Measurements from ENCODE around the gene KNSTRN. TPM values are rescaled to one million over a fixed set of nuclear protein-coding genes. Genes with fewer than 3 reads are reported as not detected.

KNSTRN gene
- total and polyA plus RNA-seq, 2 donors (not counting 3 experiments of a cell fraction or from before 2014, with no cell fraction given): 24.4 to 61.4 TPM

- no peaks in the 10 kb centered on the region for H3K9me3 ChIP-seq (replicated peaks; ENCODE audit: control insufficient read depth, insufficient read depth, low read length)
- intact Hi-C loops (cut with micrococcal nuclease) (no loop called here), dilution Hi-C loops (cut with MboI; ENCODE audit: extremely low pct_ligation_motif_present, low sequenced_read_pairs) (no loop called here)
- no peaks in the 10 kb centered on the region for H3K36me3 ChIP-seq (ENCODE audit: control insufficient read depth in 2 of 2, extremely low read depth in 1 of 2, insufficient read depth in 2 of 2, low read length in 2 of 2)
- no peaks in the 10 kb centered on the region for H4K20me1 ChIP-seq (replicated peaks; ENCODE audit: control insufficient read depth, extremely low read depth, insufficient read depth, low read length)
- no TSS peak for BruUV-seq (replicated peaks)
- FAIRE-seq (peak; percentile 75), DNase-seq (ENCODE audit: low read depth, low spot score) (peak; percentile 75)
- peak overlapping the region; percentile 77 for H2AFZ ChIP-seq (ENCODE audit: low read depth, low read length)
- no peak overlapping the region for H3K9ac ChIP-seq (replicated peaks; ENCODE audit: extremely low read depth, insufficient read depth, low read length)
- H3K4me1 ChIP-seq (ENCODE audit: control insufficient read depth, extremely low read depth, insufficient read depth, low read length): peaks cover 19% of the 10 kb centered on the region
- ChIA-PET CTCF (interaction anchor here (1.7 kb wide), 1 partner anchor 57 kb away, joined by 5 read pairs; the partner anchor contains the start of gene INAFM2), POLR2A (no interaction called here)
- H3K4me3 ChIP-seq (replicated peaks in 1 of 3; ENCODE audit: insufficient read depth in 1 of 3, low read depth in 1 of 3, low read length in 3 of 3): no peak overlapping the region
- no peak overlapping the region for H3K27ac ChIP-seq (ENCODE audit: insufficient read depth, low read depth, low read length)
- TF ChIP-seq FOS (IDR thresholded peaks at IDR 0.05; ENCODE audit: borderline replicate concordance, insufficient read depth, low read length) (peak; percentile 9), GATA2 (IDR thresholded peaks at IDR 0.05; ENCODE audit: insufficient read depth, insufficient read length, low read depth, low read length) (no peak)
- H3K4me2 ChIP-seq (ENCODE audit: insufficient read depth, low read length): peak overlapping the region; percentile 10
- no peaks in the 10 kb centered on the region for H3K27me3 ChIP-seq (ENCODE audit: control insufficient read depth in 2 of 2, insufficient read depth in 2 of 2, low read length in 2 of 2)
- H3K9me1 ChIP-seq (replicated peaks; ENCODE audit: control insufficient read depth, extremely low read depth, insufficient read depth, low read length): no peaks in the 10 kb centered on the region
- peaks cover 20% of the 10 kb centered on the region for H3K79me2 ChIP-seq (ENCODE audit: control insufficient read depth, insufficient read depth, low read length)
These were observed 2.7 kb upstream of the KNSTRN start for GRCh38 chr15:40379853-40380252.

GRCh38 chr15:40380636-40381035, 1.9 kb upstream of the KNSTRN start:
- Histone ChIP-seq H3K79me2 (ENCODE audit: control insufficient read depth, insufficient read depth, low read length) (peaks cover 28% of the 10 kb centered on the region), H4K20me1 (replicated peaks; ENCODE audit: control insufficient read depth, extremely low read depth, insufficient read depth, low read length) (no peaks in the 10 kb centered on the region), H3K9me3 (replicated peaks; ENCODE audit: control insufficient read depth, insufficient read depth, low read length) (no peaks in the 10 kb centered on the region), H3K27ac (ENCODE audit: insufficient read depth, low read depth, low read length) (no peak overlapping the region), H3K9me1 (replicated peaks; ENCODE audit: control insufficient read depth, extremely low read depth, insufficient read depth, low read length) (no peaks in the 10 kb centered on the region), H3K4me2 (ENCODE audit: insufficient read depth, low read length) (no peak overlapping the region), H3K27me3 (ENCODE audit: control insufficient read depth in 2 of 2, insufficient read depth in 2 of 2, low read length in 2 of 2) (no peaks in the 10 kb centered on the region), H3K9ac (replicated peaks; ENCODE audit: extremely low read depth, insufficient read depth, low read length) (no peak overlapping the region), H2AFZ (ENCODE audit: low read depth, low read length) (no peak overlapping the region), H3K4me3 (replicated peaks in 1 of 3; ENCODE audit: insufficient read depth in 1 of 3, low read depth in 1 of 3, low read length in 3 of 3) (no peak overlapping the region), H3K4me1 (ENCODE audit: control insufficient read depth, extremely low read depth, insufficient read depth, low read length) (peaks cover 19% of the 10 kb centered on the region), H3K36me3 (ENCODE audit: control insufficient read depth in 2 of 2, extremely low read depth in 1 of 2, insufficient read depth in 2 of 2, low read length in 2 of 2) (peaks cover 0 to under 1% of the 10 kb centered on the region in 2 experiments)
- ChIA-PET POLR2A (no interaction called here), CTCF (interaction anchor here (1.7 to 2.0 kb wide), 2 partner anchors 36 to 57 kb away, joined by 5 to 6 read pairs; partner anchors contain the start of gene INAFM2)
- FAIRE-seq (no peak), DNase-seq (ENCODE audit: low read depth, low spot score) (no peak)
- dilution Hi-C loops (cut with MboI; ENCODE audit: extremely low pct_ligation_motif_present, low sequenced_read_pairs): no loop called here
- BruUV-seq (replicated peaks): no TSS peak
- TF ChIP-seq GATA2 (IDR thresholded peaks at IDR 0.05; ENCODE audit: insufficient read depth, insufficient read length, low read depth, low read length): no peak
- no peak for TF ChIP-seq POLR2AphosphoS5 (IDR thresholded peaks at IDR 0.05; ENCODE audit: insufficient read depth, low read depth, low read length)
- no peak for TF ChIP-seq JUN (IDR thresholded peaks at IDR 0.05; ENCODE audit: borderline replicate concordance, insufficient read depth, insufficient read length, low read depth)
- no peak for TF ChIP-seq CTCF (IDR thresholded peaks at IDR 0.05; ENCODE audit: extremely low read depth in 1 of 2, insufficient read depth in 1 of 2, low read depth in 1 of 2, low read length in 2 of 2)
- TF ChIP-seq FOS (IDR thresholded peaks at IDR 0.05; ENCODE audit: borderline replicate concordance, insufficient read depth, low read length): no peak
- no peak for TF ChIP-seq EZH2 (IDR thresholded peaks at IDR 0.05; ENCODE audit: borderline replicate concordance, low read depth, low read length, severe bottlenecking)
- no peak for TF ChIP-seq MYC (IDR thresholded peaks at IDR 0.05; ENCODE audit: low read depth, low read length)
- TF ChIP-seq MAX (IDR thresholded peaks at IDR 0.05; ENCODE audit: insufficient read depth, insufficient read length): no peak
- no peak for TF ChIP-seq POLR2A (IDR thresholded peaks at IDR 0.05; ENCODE audit: low read depth, low read length)
- intact Hi-C loops (cut with micrococcal nuclease): no loop called here
